Ishikawa (cell line): Measurements from ENCODE around the gene VGF.

Experiments used
- CEBPB ChIP-seq: IDR thresholded peaks from 2 replicates; pipeline ENCODE4 v1.6.1; 2012
- CREB1 ChIP-seq: IDR thresholded peaks from 2 replicates; pipeline ENCODE4 v1.6.1; 2012; ENCODE audit warnings: low read depth
- EGR1 ChIP-seq: IDR thresholded peaks from 2 replicates; pipeline ENCODE4 v1.6.1; 2012
- EP300 ChIP-seq: IDR thresholded peaks from 2 replicates; pipeline ENCODE4 v1.6.1; 2012; ENCODE audit warnings: borderline replicate concordance
- FOXM1 ChIP-seq: IDR thresholded peaks from 2 replicates; pipeline ENCODE4 v1.6.1; 2012; ENCODE audit warnings: low read depth, borderline replicate concordance
- NFIC ChIP-seq: IDR thresholded peaks from 2 replicates; pipeline ENCODE4 v1.6.1; 2012
- RAD21 ChIP-seq: IDR thresholded peaks from 2 replicates; pipeline ENCODE4 v1.6.1; 2012; ENCODE audit warnings: low read depth
- TAF1 ChIP-seq: IDR thresholded peaks from 2 replicates; pipeline ENCODE4 v1.6.1; 2012; ENCODE audit warnings: low read depth, mild to moderate bottlenecking
- YY1 ChIP-seq: IDR thresholded peaks from 2 replicates; pipeline ENCODE4 v1.6.1; 2012; ENCODE audit warnings: low read depth
- ZBTB7A ChIP-seq: IDR thresholded peaks from 2 replicates; pipeline ENCODE4 v1.6.1; 2012; ENCODE audit warnings: low read depth
- TF ChIP-seq, protein P1 (sequence below): IDR thresholded peaks from 2 replicates; pipeline ENCODE4 v1.6.1; 2012
- TF ChIP-seq, protein P2 (sequence below): IDR thresholded peaks from 2 replicates; pipeline ENCODE4 v1.6.1; 2012; ENCODE audit warnings: low read depth, mild to moderate bottlenecking
- TF ChIP-seq, protein P3 (sequence below): IDR thresholded peaks from 2 replicates; pipeline ENCODE4 v1.6.1; 2012

DNA sequence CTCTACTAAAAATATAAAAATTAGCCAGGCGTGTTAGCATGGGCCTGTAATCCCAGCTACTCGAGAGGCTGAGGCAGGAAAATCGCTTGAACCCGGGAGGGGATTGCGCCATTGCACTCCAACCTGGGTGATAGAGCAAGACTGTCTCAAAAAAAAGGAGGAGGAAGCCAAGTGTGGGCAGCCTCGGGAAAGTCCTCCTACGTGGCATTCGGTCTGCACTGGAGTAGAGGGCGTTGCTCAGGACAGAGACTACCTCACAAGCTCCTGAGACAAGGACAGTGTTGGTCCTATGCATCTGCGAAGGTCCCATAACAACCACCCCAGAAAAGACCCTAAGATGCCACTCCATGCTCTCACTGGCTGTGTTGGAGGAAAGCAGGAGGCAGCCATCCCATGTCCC is 48.5 kb downstream of the VGF start:
- TF ChIP-seq, protein P1, sequence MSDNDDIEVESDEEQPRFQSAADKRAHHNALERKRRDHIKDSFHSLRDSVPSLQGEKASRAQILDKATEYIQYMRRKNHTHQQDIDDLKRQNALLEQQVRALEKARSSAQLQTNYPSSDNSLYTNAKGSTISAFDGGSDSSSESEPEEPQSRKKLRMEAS: no peak
- TF ChIP-seq, protein P2, sequence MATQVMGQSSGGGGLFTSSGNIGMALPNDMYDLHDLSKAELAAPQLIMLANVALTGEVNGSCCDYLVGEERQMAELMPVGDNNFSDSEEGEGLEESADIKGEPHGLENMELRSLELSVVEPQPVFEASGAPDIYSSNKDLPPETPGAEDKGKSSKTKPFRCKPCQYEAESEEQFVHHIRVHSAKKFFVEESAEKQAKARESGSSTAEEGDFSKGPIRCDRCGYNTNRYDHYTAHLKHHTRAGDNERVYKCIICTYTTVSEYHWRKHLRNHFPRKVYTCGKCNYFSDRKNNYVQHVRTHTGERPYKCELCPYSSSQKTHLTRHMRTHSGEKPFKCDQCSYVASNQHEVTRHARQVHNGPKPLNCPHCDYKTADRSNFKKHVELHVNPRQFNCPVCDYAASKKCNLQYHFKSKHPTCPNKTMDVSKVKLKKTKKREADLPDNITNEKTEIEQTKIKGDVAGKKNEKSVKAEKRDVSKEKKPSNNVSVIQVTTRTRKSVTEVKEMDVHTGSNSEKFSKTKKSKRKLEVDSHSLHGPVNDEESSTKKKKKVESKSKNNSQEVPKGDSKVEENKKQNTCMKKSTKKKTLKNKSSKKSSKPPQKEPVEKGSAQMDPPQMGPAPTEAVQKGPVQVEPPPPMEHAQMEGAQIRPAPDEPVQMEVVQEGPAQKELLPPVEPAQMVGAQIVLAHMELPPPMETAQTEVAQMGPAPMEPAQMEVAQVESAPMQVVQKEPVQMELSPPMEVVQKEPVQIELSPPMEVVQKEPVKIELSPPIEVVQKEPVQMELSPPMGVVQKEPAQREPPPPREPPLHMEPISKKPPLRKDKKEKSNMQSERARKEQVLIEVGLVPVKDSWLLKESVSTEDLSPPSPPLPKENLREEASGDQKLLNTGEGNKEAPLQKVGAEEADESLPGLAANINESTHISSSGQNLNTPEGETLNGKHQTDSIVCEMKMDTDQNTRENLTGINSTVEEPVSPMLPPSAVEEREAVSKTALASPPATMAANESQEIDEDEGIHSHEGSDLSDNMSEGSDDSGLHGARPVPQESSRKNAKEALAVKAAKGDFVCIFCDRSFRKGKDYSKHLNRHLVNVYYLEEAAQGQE: no peak
- TF ChIP-seq TAF1: no peak
- no peak for TF ChIP-seq EP300
- TF ChIP-seq CREB1: no peak
- TF ChIP-seq, protein P3, sequence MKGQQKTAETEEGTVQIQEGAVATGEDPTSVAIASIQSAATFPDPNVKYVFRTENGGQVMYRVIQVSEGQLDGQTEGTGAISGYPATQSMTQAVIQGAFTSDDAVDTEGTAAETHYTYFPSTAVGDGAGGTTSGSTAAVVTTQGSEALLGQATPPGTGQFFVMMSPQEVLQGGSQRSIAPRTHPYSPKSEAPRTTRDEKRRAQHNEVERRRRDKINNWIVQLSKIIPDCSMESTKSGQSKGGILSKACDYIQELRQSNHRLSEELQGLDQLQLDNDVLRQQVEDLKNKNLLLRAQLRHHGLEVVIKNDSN: no peak
- TF ChIP-seq NFIC: no peak
- TF ChIP-seq CEBPB: no peak
- TF ChIP-seq FOXM1: no peak
- no peak for TF ChIP-seq RAD21
- no peak for TF ChIP-seq YY1
- no peak for TF ChIP-seq ZBTB7A
- no peak for TF ChIP-seq EGR1
